Dedifferentiated amniotic fluid mesenchymal stem cell (primary cell): Measurements from ENCODE around the gene TP53I11.

Experiments
- DNase-seq: peaks from one replicate; pipeline ENCODE4 v3.0.0-alpha.2; 2016; ENCODE audit errors: extremely low spot score

Gene TP53I11

GRCh38 chr11:44950625-44951476 is at the start of gene TP53I11:
TP53I11 (minus strand) TSS chr11:44950883; CDS start chr11:44938335, 12,548 bp downstream.
- peak; percentile 52 for DNase-seq

GRCh38 chr11:44999068-44999467 is 48.4 kb upstream of the TP53I11 start:
- no peak for DNase-seq

GRCh38 chr11:44998051-44998450 is 47.4 kb upstream of the TP53I11 start:
- DNase-seq: no peak

GRCh38 chr11:44997566-44997965 is 46.9 kb upstream of the TP53I11 start:
- no peak for DNase-seq

- no peak for DNase-seq
Measured at GRCh38 chr11:44994753-44995152, 44.1 kb upstream of the TP53I11 start.

- no peak for DNase-seq
Measured at GRCh38 chr11:44993971-44994704, 43.5 kb upstream of the TP53I11 start.

- DNase-seq: no peak
Measured at GRCh38 chr11:44992774-44993173, 42.1 kb upstream of the TP53I11 start.

GRCh38 chr11:44992181-44992582 is 41.5 kb upstream of the TP53I11 start:
- no peak for DNase-seq

- no peak for DNase-seq
Measured at GRCh38 chr11:44990665-44991064, 40.0 kb upstream of the TP53I11 start.

GRCh38 chr11:44989831-44990566 is 39.3 kb upstream of the TP53I11 start:
- no peak for DNase-seq

- DNase-seq: no peak
Measured at GRCh38 chr11:44988981-44989635, 38.4 kb upstream of the TP53I11 start.

GRCh38 chr11:44988111-44988510 is 37.4 kb upstream of the TP53I11 start:
- no peak for DNase-seq

- no peak for DNase-seq
Measured at GRCh38 chr11:44987506-44987905, 36.8 kb upstream of the TP53I11 start.

GRCh38 chr11:44986315-44986714 is 35.6 kb upstream of the TP53I11 start:
- no peak for DNase-seq

- no peak for DNase-seq
Measured at GRCh38 chr11:44985721-44986120, 35.0 kb upstream of the TP53I11 start.

GRCh38 chr11:44983786-44984185 is 33.1 kb upstream of the TP53I11 start:
- DNase-seq: no peak

- no peak for DNase-seq
Measured at GRCh38 chr11:44982496-44983062, 31.9 kb upstream of the TP53I11 start.

GRCh38 chr11:44980533-44981427 is 30.1 kb upstream of the TP53I11 start:
- DNase-seq: no peak

- DNase-seq: no peak
Measured at GRCh38 chr11:44979543-44980399, 29.1 kb upstream of the TP53I11 start.
